Stimulated activated CD4-positive, alpha-beta T cell treated with anti-CD3 and anti-CD28 coated beads, Interleukin-15, amount 100 ng/mL, for 1 hour (primary cell): ENCODE results near the gene ING4.
A peak's percentile ranks its signal among the peaks of the same experiment; 100 is the strongest.
"Not testable (repeated sequence)": the region's sequence is repeated elsewhere in the genome, so short reads cannot be mapped to it uniquely, and the experiment has no call there.

ENCODE experiments used
- DNase-seq, 2 donors: peaks; one replicate each; pipeline ENCODE4 v3.0.0-alpha.2; 2020; ENCODE audit warnings: low read depth in 1 of 2, low spot score in 1 of 2

ING4 gene

GRCh38 chr12:6662906-6663742 lies at the start of gene ING4:
ING4 (minus strand) TSS chr12:6663119; CDS start chr12:6663101, 18 bp downstream.
- peak; percentile 84 to 87 for DNase-seq

- no peak for DNase-seq
Measured at GRCh38 chr12:6708960-6709394, 46.1 kb upstream of the ING4 start.

DNA sequence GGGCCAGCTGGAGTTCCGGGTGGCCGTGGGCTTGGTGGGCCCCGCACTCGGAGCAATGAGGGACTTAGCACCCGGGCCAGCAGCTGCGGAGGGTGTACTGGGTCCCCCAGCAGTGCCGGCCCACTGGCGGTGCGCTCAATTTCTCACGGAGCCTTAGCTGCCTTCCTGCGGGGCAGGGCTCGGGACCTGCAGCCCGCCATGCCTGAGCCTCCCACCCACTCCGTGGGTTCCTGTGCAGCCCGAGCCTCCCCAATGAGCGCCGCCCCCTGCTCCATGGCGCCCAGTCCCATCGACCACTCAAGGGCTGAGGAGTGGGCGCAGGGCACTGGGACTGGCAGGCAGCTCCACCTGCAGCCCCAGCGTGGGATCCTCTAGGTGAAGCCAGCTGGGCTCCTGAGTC lies 45.4 kb upstream of the ING4 start:
- not testable (repeated sequence) for DNase-seq

DNA sequence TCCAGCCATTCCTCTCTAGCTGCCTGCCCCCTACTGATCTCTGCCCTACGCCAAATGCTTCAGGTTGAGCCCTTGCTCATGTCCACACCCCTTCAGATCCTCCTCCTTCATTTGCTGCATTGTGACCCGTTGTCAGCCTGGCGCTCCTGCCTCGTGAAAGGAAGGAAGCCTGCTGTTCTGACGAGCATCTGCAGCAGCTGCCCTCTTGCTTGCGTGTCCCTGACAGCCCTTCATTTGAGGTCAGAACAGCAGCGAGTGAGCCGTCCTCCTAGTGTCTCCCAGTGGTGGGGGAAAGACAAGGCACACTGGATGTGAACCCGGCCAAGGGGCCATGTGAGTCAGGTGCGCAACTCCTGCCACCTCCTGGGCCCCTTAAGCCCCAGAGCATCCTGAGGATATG lies 40.7 kb upstream of the ING4 start:
- DNase-seq, result no peak

GRCh38 chr12:6701078-6701768 lies 38.3 kb upstream of the ING4 start:
- DNase-seq, result no peak

DNA sequence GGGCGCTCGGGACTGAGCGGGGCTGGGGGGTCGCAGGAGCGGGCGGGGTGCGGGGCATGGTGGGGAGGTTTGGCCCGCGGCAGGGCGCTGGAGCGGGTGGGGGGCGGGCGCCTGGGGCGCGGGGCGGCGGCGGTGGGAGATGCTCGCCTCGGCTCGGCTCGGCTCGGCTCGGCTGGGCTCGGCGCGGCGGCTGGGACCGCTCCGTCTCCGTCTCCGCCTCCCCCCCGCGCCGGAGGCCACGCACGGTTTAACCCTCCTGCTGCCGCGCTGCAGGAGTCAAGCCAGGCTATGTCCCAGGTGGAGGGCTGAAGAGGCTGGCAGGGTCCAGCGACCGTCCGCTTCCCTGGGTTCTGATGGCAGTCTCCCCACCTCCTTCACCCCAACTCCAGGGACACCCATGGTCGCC lies 37.7 kb upstream of the ING4 start, which contains the start of gene PIANP:
Gene PIANP, minus strand, starts transcription at position 170 of the 406 bp plus-strand sequence. CDS start 2,754 bp downstream, outside the sequence.
- peak in 1 of 2 donors; percentile 38 for DNase-seq

DNA sequence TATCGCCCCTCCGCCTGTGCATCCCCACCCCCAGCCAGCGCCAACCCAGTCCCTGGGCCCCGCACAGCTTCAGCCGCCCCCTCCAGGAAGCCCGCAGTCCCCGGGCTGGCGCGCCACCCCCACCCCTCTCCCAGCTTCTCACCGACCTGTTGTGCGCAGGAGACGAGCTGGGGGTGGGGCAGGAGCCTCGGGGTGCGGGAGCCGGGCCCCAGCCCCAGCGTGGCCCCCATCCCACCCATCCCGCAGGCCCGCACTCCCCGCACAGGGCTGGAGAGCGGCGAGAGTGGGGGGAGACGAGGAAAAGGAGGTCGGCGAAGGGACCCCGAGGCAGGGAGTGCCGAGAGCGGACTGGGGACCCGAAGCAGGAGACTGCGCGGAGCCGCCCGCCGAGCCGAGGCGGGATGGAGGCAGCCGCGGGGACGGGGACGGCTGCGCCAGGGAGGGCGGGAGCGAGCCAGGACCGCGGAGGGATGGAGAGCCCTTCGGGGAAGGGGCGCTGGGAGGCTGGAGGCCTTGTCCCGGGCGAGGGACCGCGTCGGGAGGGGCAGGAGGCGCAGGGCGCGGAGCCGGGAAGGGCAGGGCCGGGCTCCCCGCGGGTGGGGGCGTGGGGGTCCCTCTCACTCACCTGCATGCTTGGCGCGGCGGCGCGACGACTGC lies 37.2 kb upstream of the ING4 start:
- no peak for DNase-seq

GRCh38 chr12:6699259-6699988 lies 36.5 kb upstream of the ING4 start:
- DNase-seq, result no peak

GRCh38 chr12:6698352-6699046 lies 35.6 kb upstream of the ING4 start:
- no peak for DNase-seq

- no peak for DNase-seq
Measured at GRCh38 chr12:6697584-6698351, 34.8 kb upstream of the ING4 start.

GRCh38 chr12:6696690-6697583 lies 34.0 kb upstream of the ING4 start:
- no peak for DNase-seq

- no peak for DNase-seq
Measured at GRCh38 chr12:6695313-6696045, 32.6 kb upstream of the ING4 start.

DNA sequence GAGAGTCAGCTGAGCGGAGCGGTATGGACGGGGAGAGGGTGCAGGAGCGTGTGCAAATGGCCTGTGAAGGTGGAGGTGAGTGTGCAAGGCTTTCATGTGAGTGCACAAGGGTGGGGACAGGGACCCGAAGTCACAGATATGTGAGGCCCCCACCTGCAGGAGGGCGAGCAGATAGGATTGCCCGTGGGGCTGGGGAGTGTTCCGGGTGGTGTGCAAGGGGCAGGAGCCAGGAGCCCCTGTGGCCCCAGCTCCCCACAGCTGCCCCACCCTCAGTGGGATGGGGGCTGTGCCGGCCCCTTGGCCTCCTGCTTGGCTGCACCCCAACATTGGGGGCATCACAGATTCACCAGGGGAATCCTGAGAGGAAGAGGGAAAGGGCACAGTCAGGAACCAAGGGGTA lies 31.8 kb upstream of the ING4 start:
- no peak for DNase-seq

- no peak for DNase-seq
Measured at GRCh38 chr12:6693832-6694355, 31.0 kb upstream of the ING4 start.

DNA sequence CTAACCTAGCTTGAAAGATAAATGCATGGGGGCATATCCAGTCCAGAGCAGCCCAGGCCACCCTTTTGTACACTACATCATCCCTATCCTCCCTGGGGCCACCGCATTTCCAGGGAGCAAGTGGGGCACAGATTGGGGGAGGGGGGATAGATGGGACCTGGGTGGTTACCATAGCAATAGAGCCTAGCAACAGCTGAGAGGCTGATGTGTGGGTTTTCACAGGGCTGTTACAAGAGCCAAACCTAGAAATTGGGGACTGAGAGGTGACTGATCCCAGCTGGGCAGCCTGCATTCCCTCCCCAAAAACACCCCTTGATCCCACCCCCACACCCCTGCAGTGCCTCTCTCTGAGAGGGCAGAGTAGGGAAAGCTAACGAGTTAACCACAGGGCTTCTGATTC lies 30.0 kb upstream of the ING4 start:
- DNase-seq, result no peak

DNA sequence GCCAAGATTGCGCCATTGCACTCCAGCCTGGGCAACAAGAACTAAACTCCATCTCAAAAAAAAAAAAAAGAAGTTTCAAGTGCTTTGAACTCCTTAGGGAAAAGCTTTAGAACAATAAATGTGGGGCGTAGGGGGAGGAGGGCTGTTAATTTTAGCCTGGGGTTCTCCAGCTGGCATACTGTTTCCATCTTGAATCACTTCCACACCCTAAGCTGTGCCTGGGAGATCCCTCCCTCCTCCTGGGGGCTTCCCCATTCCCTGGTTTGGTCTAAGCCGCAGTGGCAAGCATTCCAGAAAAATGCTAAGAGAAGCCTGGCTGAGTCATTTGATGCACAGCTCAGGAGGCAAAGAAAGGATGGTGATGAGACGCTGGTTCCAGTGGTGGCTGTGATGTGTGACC lies 28.6 kb upstream of the ING4 start:
- no peak for DNase-seq

GRCh38 chr12:6688999-6689882 lies 26.3 kb upstream of the ING4 start, which contains the start of gene ZNF384:
ZNF384 (minus strand) TSS chr12:6689375; CDS start chr12:6679520, 9,855 bp downstream.
- peak; percentile 85 to 87 for DNase-seq
